ENCODE results near the gene GPATCH4.

GPATCH4 gene

GRCh38 chr1:156586323-156586722, 15.0 kb downstream of the GPATCH4 start:
- ATAC-seq: no peak

GRCh38 chr1:156584813-156585212, 16.5 kb downstream of the GPATCH4 start:
- ATAC-seq: peak; percentile 70
- TF ChIP-seq TSHZ2 (CRISPR knock-in tag; IDR thresholded peaks at IDR 0.05) (no peak), ZC3H10 (CRISPR knock-in tag; IDR thresholded peaks at IDR 0.05) (no peak), ZNF70 (CRISPR knock-in tag; IDR thresholded peaks at IDR 0.05) (no peak), ZFP30 (CRISPR knock-in tag; IDR thresholded peaks at IDR 0.05) (no peak), SNAI2 (CRISPR knock-in tag; IDR thresholded peaks at IDR 0.05) (no peak), ZNF565 (CRISPR knock-in tag; conservative IDR thresholded peaks at IDR 0.05; ENCODE audit: low read depth) (no peak), CREB5 (CRISPR knock-in tag; IDR thresholded peaks at IDR 0.05; ENCODE audit: low read depth) (no peak), OSR1 (CRISPR knock-in tag; IDR thresholded peaks at IDR 0.05) (no peak), RARB (CRISPR knock-in tag; IDR thresholded peaks at IDR 0.05) (no peak), POU6F1 (CRISPR knock-in tag; IDR thresholded peaks at IDR 0.05; ENCODE audit: borderline replicate concordance, low read depth) (no peak)

More at GRCh38 chr1:156586323-156586722, 15.0 kb downstream of the GPATCH4 start:
- TF ChIP-seq TOX (CRISPR knock-in tag; IDR thresholded peaks at IDR 0.05; ENCODE audit: borderline replicate concordance) (no peak), ISL1 (CRISPR knock-in tag; IDR thresholded peaks at IDR 0.05) (no peak), OSR1 (CRISPR knock-in tag; IDR thresholded peaks at IDR 0.05) (no peak), TSHZ2 (CRISPR knock-in tag; IDR thresholded peaks at IDR 0.05) (no peak), RARB (CRISPR knock-in tag; IDR thresholded peaks at IDR 0.05) (no peak), TCF4 (CRISPR knock-in tag; IDR thresholded peaks at IDR 0.05; ENCODE audit: borderline replicate concordance) (no peak), ZFP30 (CRISPR knock-in tag; IDR thresholded peaks at IDR 0.05) (no peak), ESRRG (CRISPR knock-in tag; IDR thresholded peaks at IDR 0.05) (no peak), ZNF565 (CRISPR knock-in tag; conservative IDR thresholded peaks at IDR 0.05; ENCODE audit: low read depth) (no peak), CSRNP3 (CRISPR knock-in tag; IDR thresholded peaks at IDR 0.05) (no peak), BACH2 (CRISPR knock-in tag; IDR thresholded peaks at IDR 0.05; ENCODE audit: borderline replicate concordance) (no peak), CSDC2 (CRISPR knock-in tag; IDR thresholded peaks at IDR 0.05) (no peak), PPARA (CRISPR knock-in tag; IDR thresholded peaks at IDR 0.05; ENCODE audit: borderline replicate concordance) (no peak), GLIS3 (CRISPR knock-in tag; IDR thresholded peaks at IDR 0.05) (no peak), CREB5 (CRISPR knock-in tag; IDR thresholded peaks at IDR 0.05; ENCODE audit: low read depth) (no peak), PATZ1 (CRISPR knock-in tag; IDR thresholded peaks at IDR 0.05; ENCODE audit: borderline replicate concordance) (no peak), ZFP3 (CRISPR knock-in tag; IDR thresholded peaks at IDR 0.05) (no peak), ZNF8 (CRISPR knock-in tag; IDR thresholded peaks at IDR 0.05) (no peak)
